ENCODE measurements around the gene CHML.

The CHML gene

DNA sequence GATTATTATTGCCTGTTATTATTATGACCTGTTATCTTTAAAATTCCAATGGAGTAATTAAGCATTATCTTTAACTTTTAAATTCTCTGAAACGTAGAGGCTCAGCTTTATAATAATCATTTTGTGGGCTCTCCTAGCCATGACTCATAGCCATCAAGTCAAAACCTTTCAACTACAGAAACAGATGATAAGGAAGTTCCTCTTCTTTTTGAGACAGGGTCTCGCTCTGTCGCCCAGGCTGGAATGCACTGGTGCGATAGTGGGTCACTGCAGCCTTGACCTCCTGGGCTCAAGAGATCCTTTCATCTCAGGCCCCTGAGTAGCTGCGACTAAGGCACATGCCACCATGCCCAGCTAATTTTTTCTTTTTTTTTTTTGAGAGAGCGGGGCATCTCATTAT, 43.5 kb downstream of the CHML start:
- Histone ChIP-seq H3K27me3 (no peaks in the 10 kb centered on the region), H3K4me3 (ENCODE audit: low read depth in 1 of 2, low read length in 1 of 2) (no peak overlapping the region), H3K9me3 (no peaks in the 10 kb centered on the region), H3K36me3 (no peaks in the 10 kb centered on the region), H3K27ac (no peak overlapping the region), H3K4me1 (ENCODE audit: control insufficient read depth in 1 of 2, insufficient read depth in 1 of 2, low read depth in 1 of 2, low read length in 1 of 2) (peaks cover 5 to 6% of the 10 kb centered on the region in 2 experiments)
- TF ChIP-seq, protein P1, sequence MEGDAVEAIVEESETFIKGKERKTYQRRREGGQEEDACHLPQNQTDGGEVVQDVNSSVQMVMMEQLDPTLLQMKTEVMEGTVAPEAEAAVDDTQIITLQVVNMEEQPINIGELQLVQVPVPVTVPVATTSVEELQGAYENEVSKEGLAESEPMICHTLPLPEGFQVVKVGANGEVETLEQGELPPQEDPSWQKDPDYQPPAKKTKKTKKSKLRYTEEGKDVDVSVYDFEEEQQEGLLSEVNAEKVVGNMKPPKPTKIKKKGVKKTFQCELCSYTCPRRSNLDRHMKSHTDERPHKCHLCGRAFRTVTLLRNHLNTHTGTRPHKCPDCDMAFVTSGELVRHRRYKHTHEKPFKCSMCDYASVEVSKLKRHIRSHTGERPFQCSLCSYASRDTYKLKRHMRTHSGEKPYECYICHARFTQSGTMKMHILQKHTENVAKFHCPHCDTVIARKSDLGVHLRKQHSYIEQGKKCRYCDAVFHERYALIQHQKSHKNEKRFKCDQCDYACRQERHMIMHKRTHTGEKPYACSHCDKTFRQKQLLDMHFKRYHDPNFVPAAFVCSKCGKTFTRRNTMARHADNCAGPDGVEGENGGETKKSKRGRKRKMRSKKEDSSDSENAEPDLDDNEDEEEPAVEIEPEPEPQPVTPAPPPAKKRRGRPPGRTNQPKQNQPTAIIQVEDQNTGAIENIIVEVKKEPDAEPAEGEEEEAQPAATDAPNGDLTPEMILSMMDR (IDR thresholded peaks at IDR 0.05): no peak

DNA sequence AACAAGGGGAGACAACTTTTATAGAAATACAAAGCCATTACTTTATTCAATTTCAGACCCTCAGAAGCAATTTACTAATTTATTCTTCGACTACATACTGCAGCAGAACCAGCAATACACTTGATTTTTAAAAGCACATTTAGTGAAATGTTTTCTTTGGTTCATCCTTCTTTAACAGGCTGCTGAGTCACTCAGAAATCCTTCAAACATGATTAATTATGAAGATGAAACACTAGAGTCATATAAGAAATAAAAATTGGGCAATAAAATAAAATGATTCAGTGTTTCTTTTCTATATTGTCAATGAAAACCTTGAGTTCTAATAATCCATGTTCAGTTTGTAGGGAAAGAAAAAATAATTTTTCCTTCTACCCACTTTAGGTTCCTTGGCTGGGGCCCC, 47.0 kb downstream of the CHML start:
- Histone ChIP-seq H3K27ac (no peak overlapping the region), H3K36me3 (no peaks in the 10 kb centered on the region)

DNA sequence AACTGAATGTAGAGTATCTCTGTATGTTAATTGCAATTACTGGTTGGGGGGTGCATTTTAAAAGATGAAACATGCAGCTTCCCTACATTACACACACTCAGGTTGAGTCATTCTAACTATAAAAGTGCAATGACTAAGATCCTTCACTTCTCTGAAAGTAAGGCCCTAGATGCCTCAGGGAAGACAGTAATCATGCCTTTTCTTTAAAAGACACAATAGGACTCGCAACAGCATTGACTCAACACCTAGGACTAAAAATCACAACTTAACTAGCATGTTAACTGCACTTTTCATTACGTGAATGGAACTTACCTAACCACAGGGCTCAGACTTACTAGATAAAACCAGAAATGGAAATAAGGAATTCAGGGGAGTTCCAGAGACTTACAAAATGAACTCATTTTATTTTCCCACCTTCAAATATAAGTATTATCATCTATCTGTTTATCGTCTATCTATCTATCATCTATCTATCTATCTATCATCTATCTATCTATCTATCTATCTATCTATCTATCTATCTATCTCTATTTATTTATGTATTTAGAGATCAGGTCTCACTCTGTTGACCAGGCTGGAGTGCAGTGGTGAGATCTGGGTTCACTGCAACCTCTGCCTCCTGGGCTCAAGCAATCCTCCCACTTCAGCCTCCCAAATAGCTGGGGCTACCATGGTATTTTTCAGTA, 47.8 kb downstream of the CHML start:
- Histone ChIP-seq H3K4me1 (ENCODE audit: control insufficient read depth in 1 of 2, insufficient read depth in 1 of 2, low read depth in 1 of 2, low read length in 1 of 2) (peaks cover 17 to 18% of the 10 kb centered on the region in 2 experiments), H3K36me3 (no peaks in the 10 kb centered on the region), H3K4me3 (ENCODE audit: low read depth in 1 of 2, low read length in 1 of 2) (no peak overlapping the region), H3K27me3 (no peaks in the 10 kb centered on the region), H3K9me3 (no peaks in the 10 kb centered on the region), H3K27ac (no peak overlapping the region)
- TF ChIP-seq, protein P1 (IDR thresholded peaks at IDR 0.05): no peak

More for the DNA sequence above, 47.0 kb downstream of the CHML start:
- Histone ChIP-seq H3K4me1 (ENCODE audit: control insufficient read depth in 1 of 2, insufficient read depth in 1 of 2, low read depth in 1 of 2, low read length in 1 of 2) (peaks cover 17 to 18% of the 10 kb centered on the region in 2 experiments), H3K27me3 (no peaks in the 10 kb centered on the region), H3K9me3 (no peaks in the 10 kb centered on the region), H3K4me3 (ENCODE audit: low read depth in 1 of 2, low read length in 1 of 2) (no peak overlapping the region)
- TF ChIP-seq, protein P1 (IDR thresholded peaks at IDR 0.05): no peak

DNA sequence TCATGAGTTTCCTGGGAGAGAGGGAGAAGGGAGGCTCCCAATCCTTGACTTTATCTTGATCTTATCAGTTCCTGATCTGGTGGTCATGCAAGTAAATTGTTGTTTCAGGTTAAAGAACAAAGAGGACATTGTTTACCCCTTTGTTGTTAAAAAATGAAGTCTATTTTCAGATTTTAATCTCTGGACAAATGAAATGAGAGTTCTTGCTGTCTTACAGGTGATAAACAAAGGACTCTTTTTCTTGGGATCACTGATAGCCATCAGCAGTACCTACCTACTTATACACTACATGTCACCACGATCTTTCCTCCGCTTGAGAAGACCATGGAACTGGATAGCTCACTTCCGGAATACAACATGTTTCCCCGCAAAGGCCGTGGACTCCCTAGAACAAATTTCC, 48.4 kb downstream of the CHML start:
- TF ChIP-seq, protein P1 (IDR thresholded peaks at IDR 0.05): no peak
- Histone ChIP-seq H3K36me3 (no peaks in the 10 kb centered on the region), H3K9me3 (no peaks in the 10 kb centered on the region), H3K4me1 (ENCODE audit: control insufficient read depth in 1 of 2, insufficient read depth in 1 of 2, low read depth in 1 of 2, low read length in 1 of 2) (peaks cover 17 to 18% of the 10 kb centered on the region in 2 experiments), H3K4me3 (ENCODE audit: low read depth in 1 of 2, low read length in 1 of 2) (no peak overlapping the region), H3K27ac (no peak overlapping the region), H3K27me3 (no peaks in the 10 kb centered on the region)

DNA sequence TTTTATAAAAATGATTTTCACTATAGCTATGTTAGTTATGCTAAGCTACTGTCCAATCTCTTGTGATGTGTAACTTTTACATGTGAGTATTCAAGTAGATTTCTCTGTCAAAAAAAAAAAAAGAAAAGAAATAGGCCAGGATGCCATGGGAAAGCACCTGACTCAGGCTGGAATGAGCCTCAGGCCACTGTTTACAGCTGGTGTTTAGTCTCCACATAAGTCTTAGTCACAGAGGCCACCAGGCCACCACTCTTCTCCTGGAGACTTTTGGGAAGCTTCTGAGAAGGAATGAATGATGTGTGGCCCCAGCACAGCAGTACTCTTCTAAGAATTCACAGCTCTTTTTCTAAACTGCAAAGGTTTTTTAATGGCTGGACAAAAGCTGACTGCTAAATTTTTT, 48.9 kb downstream of the CHML start:
- H3K27ac ChIP-seq: no peak overlapping the region
- H3K36me3 ChIP-seq: no peaks in the 10 kb centered on the region

More for the DNA sequence above, 48.9 kb downstream of the CHML start:
- H3K27me3 ChIP-seq: no peaks in the 10 kb centered on the region
- H3K4me3 ChIP-seq (ENCODE audit: low read depth in 1 of 2, low read length in 1 of 2): no peak overlapping the region
- no peaks in the 10 kb centered on the region for H3K9me3 ChIP-seq
- H3K4me1 ChIP-seq (ENCODE audit: control insufficient read depth in 1 of 2, insufficient read depth in 1 of 2, low read depth in 1 of 2, low read length in 1 of 2): peaks cover 17 to 18% of the 10 kb centered on the region in 2 experiments
- TF ChIP-seq, protein P1 (IDR thresholded peaks at IDR 0.05): no peak

All from neutrophil (primary cell).